ENCODE results near the gene CPSF4. TPM values are rescaled to one million over a fixed set of nuclear protein-coding genes. Genes with fewer than 3 reads are reported as not detected.

Gene CPSF4
- total RNA-seq, 1 donor from 2014 or later = 72.1 TPM

DNA sequence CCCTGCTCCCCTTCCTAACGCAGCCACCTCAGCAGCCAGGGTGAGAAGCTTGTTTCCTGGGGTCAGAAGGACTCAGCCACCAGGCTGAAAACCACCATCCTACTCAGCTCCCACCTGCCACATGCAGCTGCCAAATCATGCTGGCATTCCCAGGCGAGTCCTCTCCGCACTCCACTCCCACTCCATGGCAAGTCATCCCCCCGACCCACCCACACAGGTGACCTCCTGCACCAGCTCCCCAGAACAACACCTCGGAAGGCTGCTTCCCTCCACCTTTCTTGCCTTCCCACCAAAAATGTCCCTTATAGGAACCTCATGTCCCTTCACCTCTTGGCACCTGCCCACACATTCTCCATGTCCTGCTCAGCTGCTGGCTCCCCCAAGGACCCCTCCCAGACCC lies 35.0 kb upstream of the CPSF4 start:
- H3K36me3 ChIP-seq = no peaks in the 10 kb centered on the region
- H3K79me2 ChIP-seq (ENCODE audit: low read depth) = peaks cover 46% of the 10 kb centered on the region

DNA sequence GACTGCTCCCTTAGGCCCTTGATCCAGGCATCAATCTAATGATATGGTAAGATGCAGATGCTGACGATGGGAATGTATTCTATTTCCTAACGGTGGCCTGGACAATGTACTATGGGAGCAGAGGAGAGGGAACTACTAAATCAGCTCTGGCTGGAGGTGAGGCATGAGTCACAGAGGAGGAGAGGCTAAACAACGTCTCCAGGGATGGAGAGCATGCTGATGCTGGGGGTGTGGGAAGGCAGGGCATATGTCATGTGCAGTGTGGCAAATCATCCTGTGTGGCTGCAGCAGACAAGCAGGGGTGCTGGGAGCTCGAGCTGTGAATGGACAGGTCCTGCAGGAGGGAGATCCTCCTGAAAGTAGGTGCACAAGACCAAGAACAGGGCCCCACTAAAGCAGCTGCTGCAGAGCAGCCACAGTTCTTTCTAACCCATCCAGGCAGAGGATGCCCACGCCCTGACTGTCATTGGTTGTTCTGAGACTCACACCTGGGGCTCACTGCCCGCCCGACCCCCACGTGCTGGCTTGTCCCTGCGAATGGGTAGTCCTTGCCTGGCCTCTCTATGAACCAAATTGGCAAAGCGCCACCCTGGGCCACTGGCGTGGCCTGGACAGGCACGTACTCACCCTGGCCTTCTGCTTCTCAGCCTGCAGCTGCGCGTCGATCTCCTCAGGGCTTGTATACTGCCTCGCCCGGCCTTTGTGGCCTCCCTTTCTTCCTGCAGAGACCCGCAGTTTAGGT lies 34.3 kb upstream of the CPSF4 start:
- H3K36me3 Mint-ChIP-seq = peaks cover 19% of the 10 kb centered on the region
- no peak overlapping the region for H3K27ac ChIP-seq
- no peaks in the 10 kb centered on the region for H3K36me3 ChIP-seq

More for the DNA sequence above, 35.0 kb upstream of the CPSF4 start:
- Mint-ChIP-seq H3K36me3 (peaks cover 21% of the 10 kb centered on the region), H3K4me1 (peaks cover 14% of the 10 kb centered on the region), H3K9me3 (no peaks in the 10 kb centered on the region), H3K27me3 (ENCODE audit: insufficient read depth, low read depth) (peaks cover 4% of the 10 kb centered on the region), H3K4me3 (no peak overlapping the region), H3K27ac (no peak overlapping the region)
- Histone ChIP-seq H4K20me1 (ENCODE audit: low read depth) (peaks cover 59% of the 10 kb centered on the region), H3K27me3 (no peaks in the 10 kb centered on the region), H3K4me2 (no peak overlapping the region), H3K4me1 (peaks cover 10% of the 10 kb centered on the region), H3K27ac (no peak overlapping the region), H3K9ac (no peak overlapping the region), H2AFZ (replicated peaks) (no peak overlapping the region), H3K4me3 (no peak overlapping the region), H3F3A (ENCODE audit: low read depth) (no peaks in the 10 kb centered on the region), H3K9me3 (ENCODE audit: low read depth) (no peaks in the 10 kb centered on the region)
- TF ChIP-seq EZH2phosphoT487 (IDR thresholded peaks at IDR 0.05) (no peak), EZH2 (IDR thresholded peaks at IDR 0.05) (no peak)
- TF ChIP-seq, protein P1, sequence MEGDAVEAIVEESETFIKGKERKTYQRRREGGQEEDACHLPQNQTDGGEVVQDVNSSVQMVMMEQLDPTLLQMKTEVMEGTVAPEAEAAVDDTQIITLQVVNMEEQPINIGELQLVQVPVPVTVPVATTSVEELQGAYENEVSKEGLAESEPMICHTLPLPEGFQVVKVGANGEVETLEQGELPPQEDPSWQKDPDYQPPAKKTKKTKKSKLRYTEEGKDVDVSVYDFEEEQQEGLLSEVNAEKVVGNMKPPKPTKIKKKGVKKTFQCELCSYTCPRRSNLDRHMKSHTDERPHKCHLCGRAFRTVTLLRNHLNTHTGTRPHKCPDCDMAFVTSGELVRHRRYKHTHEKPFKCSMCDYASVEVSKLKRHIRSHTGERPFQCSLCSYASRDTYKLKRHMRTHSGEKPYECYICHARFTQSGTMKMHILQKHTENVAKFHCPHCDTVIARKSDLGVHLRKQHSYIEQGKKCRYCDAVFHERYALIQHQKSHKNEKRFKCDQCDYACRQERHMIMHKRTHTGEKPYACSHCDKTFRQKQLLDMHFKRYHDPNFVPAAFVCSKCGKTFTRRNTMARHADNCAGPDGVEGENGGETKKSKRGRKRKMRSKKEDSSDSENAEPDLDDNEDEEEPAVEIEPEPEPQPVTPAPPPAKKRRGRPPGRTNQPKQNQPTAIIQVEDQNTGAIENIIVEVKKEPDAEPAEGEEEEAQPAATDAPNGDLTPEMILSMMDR (IDR thresholded peaks at IDR 0.05) = no peak
- no peak for DNase-seq (ENCODE audit: low spot score)

DNA sequence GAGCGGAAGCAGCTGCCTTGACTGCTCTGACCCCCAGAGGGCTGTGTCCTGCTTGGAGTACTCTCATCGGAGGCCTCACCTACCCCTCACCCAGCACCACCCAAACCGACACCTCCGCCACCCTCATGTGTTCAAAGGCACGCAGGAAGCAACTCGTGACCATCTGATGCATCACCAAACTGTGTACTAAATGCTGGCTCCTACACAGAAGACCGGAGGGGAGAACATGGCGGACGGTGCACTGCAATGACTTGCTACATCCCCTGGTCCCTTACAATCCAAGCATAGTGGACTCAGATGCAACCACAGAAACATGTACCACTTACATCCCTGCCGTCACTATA lies 33.8 kb upstream of the CPSF4 start:
- H3K9me3 Mint-ChIP-seq = no peaks in the 10 kb centered on the region
- no peak overlapping the region for H3K4me2 ChIP-seq
- H3K79me2 ChIP-seq (ENCODE audit: low read depth) = peaks cover 57% of the 10 kb centered on the region
- no peak overlapping the region for H3K4me3 ChIP-seq
- no peak for DNase-seq (ENCODE audit: low spot score)
- TF ChIP-seq, protein P1 (IDR thresholded peaks at IDR 0.05) = no peak
- TF ChIP-seq EZH2phosphoT487 (IDR thresholded peaks at IDR 0.05) (no peak), EZH2 (IDR thresholded peaks at IDR 0.05) (no peak)
- H3K27me3 Mint-ChIP-seq (ENCODE audit: insufficient read depth, low read depth) = peaks cover 6% of the 10 kb centered on the region
- no peak overlapping the region for H2AFZ ChIP-seq (replicated peaks)
- H3K9ac ChIP-seq = no peak overlapping the region
- H3K4me1 ChIP-seq = peaks cover 13% of the 10 kb centered on the region
- H3K4me3 Mint-ChIP-seq = peak overlapping the region; percentile 35
- peaks cover 17% of the 10 kb centered on the region for H3K4me1 Mint-ChIP-seq
- H3K36me3 Mint-ChIP-seq = peaks cover 19% of the 10 kb centered on the region
- H3K27me3 ChIP-seq = no peaks in the 10 kb centered on the region
- peaks cover 10% of the 10 kb centered on the region for H3F3A ChIP-seq (ENCODE audit: low read depth)
- peaks cover 60% of the 10 kb centered on the region for H4K20me1 ChIP-seq (ENCODE audit: low read depth)
- H3K9me3 ChIP-seq (ENCODE audit: low read depth) = no peaks in the 10 kb centered on the region
- H3K27ac ChIP-seq = no peak overlapping the region
- H3K36me3 ChIP-seq = no peaks in the 10 kb centered on the region
- no peak overlapping the region for H3K27ac Mint-ChIP-seq

More for the DNA sequence above, 34.3 kb upstream of the CPSF4 start:
- peaks cover 10% of the 10 kb centered on the region for H3K4me1 ChIP-seq
- Mint-ChIP-seq H3K27ac (no peak overlapping the region), H3K9me3 (no peaks in the 10 kb centered on the region), H3K4me3 (no peak overlapping the region), H3K27me3 (ENCODE audit: insufficient read depth, low read depth) (peaks cover 6% of the 10 kb centered on the region), H3K4me1 (peaks cover 14% of the 10 kb centered on the region)
- no peak overlapping the region for H3K4me2 ChIP-seq
- peaks cover 6% of the 10 kb centered on the region for H3F3A ChIP-seq (ENCODE audit: low read depth)
- H3K9ac ChIP-seq = no peak overlapping the region
- H3K27me3 ChIP-seq = no peaks in the 10 kb centered on the region
- H3K4me3 ChIP-seq = no peak overlapping the region
- DNase-seq (ENCODE audit: low spot score) = no peak
- no peaks in the 10 kb centered on the region for H3K9me3 ChIP-seq (ENCODE audit: low read depth)
- peaks cover 55% of the 10 kb centered on the region for H4K20me1 ChIP-seq (ENCODE audit: low read depth)
- peaks cover 52% of the 10 kb centered on the region for H3K79me2 ChIP-seq (ENCODE audit: low read depth)
- TF ChIP-seq EZH2 (IDR thresholded peaks at IDR 0.05) (no peak), EZH2phosphoT487 (IDR thresholded peaks at IDR 0.05) (no peak)
- TF ChIP-seq, protein P1 (IDR thresholded peaks at IDR 0.05) = no peak
- no peak overlapping the region for H2AFZ ChIP-seq (replicated peaks)
